Stimulated activated naive CD4-positive, alpha-beta T cell (primary cell): ENCODE data around the gene CFAP221.

Source experiments
- DNase-seq, 6 experiments: peaks; one replicate each; lab custom pipeline; 2025; lab: John Stamatoyannopoulos, UW

CFAP221 gene

DNA sequence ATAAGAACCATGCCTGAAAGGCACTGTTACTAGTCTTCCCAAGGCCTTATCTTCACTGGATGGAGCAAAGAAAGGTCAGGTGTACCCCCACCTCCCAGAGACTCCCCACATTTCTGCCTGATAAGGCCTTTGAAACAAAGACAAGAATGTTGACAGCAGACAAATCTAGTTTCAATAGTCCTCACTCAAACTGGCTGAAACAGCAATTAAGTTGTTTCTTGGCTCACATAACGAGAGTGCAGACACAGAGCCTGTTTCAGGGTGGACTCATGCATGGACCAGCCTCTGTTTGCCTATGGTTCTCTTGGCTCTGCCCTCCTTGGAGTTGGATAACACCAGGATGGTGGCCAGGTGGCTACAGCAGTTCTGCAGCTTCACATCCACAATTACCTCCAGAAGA, 7.5 kb upstream of the CFAP221 start:
- no peak for DNase-seq

DNA sequence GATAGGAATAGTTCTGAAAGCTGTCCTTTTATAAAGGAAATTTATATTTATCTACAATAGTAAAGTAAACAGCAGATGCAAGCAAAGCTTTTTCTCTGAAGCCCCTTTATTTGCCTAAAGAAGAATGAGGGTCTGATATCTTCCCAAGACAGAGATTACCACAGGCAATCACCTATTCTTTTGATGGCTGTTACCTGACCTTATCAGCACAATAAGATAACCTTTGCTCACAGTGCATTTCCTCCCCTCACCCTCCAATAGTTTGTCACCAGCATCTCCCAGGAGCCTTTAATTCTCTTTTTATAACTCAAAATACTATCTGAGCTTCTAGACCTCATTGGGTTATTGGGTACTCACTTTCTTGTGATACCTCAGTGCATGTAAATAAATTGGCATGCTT, 6.5 kb upstream of the CFAP221 start:
- DNase-seq, result no peak

DNA sequence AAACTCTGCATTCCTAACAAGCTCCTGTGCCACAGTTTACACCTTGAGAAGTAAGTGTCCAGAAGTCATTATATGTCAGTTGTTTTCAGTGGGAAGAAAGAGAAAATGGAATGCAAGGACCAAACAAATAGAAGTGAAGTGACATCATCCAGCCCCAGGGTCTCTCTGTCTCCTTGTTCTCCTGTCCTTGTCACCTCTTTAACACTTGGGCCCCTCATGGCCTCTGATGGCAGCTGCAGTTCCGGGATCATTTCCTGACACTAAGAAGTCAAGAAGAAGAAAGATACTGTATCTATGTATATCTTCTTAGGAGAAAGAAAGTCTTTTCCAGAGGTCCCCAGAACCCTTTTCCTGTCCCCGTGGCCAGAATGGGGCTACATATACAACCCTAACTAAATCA, 2.8 kb upstream of the CFAP221 start:
- no peak for DNase-seq

DNA sequence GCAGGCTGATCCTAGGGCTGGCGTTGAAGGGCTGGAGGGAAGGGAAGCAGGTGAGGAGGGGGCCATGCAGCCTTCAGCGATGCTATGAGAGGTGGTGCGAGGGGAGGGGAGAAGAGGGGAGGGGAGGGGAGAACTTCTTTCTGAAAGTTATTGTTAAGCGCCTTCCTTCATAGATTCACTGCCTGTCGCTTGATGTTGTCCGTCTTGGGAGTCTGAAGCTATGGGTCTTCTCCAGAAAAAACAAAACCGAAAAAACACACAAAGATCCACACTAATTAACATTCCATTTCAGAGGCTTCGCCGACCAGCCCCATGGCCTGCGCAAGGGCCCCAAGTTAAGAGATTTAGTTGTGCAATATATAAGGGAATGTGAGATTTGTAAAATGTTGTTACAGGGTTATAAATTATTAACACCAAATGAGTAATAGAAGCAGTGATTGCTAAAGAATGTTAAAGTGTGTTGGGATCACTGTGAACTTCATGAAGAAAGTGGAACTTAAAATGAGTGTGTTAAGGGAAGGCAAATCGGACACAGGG, 758 bp downstream of the CFAP221 start:
- DNase-seq, result no peak

DNA sequence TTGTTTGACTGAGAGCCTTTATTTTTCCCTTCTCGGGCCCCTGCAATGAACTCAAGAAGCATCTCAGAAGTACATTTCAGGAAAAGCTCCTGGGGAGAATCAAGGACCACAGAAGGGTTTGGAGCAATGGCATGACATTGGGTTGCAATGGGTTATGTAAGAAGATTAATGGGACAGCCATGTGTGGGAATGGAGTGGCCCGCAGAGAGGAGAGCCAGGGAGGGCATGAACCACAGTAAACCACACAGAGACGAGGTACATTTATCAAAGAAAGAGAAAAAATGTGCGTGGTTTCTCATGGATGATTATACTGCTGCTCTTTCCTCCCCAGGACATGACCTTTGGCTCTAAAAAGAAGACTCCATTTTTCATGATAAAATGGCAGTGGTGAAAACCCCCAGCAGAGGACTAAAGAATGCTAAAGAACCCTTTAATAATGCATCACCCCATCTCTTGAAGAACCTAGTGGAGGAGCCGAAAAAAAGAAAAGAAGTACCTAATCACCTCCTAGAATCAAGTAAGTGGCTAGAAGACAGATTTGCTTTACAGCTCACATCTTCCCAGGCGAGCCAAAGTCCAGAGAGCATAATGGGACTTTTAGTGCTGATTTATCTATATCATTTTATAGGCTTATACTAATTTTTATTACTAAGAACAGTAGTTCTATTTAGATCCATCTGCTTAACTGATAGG, 1.7 kb downstream of the CFAP221 start:
- no peak for DNase-seq

DNA sequence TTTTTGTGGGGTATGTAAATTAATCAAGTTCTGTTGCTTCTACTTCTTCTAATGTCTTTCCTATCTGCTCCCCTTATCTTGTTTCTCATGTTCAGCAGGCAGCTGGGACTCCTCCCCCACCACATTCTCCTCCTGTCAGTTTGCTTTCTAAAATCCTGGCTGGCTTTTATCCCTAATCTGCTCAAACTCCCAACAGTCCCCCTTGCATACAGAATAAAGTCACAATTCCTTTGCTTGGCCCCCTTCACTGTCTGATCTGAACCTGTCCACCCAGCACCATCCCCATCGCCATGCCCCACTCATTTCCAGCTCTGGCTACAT, 2.2 kb downstream of the CFAP221 start:
- no peak for DNase-seq

DNA sequence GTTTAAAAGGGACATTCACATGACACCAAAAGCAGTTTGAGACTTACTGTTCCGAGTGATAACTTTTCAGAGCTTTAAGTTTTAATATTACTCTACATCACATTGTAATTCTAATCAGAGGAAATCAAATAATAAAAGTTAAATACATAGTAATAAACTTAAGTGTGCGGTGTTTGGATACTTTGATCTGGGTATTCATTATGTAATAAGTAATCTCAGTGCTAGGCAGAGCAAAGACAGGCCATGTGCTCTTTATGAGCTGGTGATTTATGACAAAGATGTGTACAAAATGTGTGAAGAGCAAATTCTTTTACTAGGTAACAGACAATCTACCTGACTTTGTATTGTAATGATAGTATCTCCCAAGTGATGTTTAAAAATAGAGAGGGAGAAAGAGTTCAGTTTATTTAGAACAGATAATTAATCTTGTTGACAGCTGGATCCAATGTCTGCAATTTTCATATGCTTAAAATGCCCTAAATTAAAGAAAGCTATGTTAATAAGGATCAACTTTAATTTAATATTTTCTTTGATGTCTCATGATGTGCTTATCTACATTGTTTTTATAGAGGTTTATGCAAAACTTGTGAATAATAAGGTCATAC, 4.4 kb downstream of the CFAP221 start:
- no peak for DNase-seq

DNA sequence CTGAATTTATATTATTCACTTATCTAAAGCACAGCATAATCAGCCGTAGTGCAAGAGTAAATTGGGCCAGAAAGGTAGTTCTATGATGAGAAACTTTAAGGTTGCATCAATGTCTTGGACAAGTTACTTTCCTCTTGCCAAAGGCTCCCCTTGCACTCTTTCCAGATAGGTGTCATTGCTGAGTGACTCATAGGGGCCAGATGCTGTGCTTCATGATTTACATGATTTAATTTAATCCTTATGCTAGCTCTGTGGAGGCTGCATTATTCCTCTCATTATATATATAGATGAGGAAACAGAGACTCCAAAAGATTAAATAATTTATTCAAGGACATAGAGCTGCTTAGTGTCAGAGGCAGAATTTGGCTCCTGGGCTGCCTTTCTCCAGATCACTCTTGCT, 5.0 kb downstream of the CFAP221 start:
- DNase-seq, result no peak

DNA sequence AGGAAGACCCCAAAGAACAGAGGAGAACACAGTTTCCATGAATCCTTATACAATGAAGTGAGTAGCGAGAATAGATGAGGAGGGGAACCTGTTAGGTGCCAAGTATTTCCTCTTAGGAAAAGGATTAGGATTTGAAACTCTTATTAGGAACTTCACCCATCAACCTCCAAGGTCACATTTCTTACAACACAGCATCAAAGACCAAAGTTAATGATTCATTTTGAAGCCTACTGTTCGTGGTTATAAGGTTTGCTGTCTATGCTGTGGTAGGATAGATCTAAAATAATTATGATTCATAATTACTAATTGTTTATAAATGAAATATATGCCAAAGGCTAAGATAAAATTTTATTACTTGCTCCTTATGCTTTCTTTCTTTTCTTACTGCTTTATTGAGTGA, 6.1 kb downstream of the CFAP221 start:
- DNase-seq, result no peak

DNA sequence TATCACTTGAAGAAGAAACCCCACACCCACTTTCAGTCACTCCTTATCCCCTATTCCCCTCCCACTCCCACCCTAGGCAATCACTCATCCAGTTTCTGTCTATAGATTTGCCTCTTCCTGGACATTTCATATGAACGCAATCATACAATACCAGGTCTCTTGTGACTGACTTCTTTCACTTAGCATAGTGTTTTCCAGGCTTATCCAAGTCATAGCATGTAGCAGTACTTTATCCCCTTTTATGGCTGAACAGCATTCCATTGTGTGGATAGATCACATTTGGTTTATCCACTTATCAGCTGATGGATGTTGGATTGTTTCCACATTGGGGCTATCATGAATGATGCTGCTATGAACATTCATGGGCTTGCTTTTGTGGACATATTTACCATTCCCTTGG, 6.6 kb downstream of the CFAP221 start:
- DNase-seq, result no peak

DNA sequence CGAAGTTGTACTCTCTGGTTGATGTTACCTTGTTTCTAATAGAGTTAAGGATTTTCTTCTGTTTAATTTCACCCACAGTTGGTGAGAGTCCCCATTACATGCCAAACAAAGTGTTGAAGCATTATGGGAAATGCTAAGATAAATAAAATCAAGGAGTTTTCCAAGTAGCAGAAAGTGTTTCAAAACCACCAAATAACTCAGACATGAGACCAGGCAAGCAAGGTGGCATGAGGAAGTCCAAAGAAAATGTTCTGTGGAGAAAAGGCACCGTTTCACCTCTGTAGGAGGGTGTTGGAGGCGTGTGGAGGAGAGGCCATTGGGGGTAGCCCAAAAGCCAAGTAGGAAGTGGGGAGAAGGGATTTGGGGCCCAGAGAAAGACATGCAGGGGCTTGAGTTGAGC, 8.7 kb downstream of the CFAP221 start:
- no peak for DNase-seq

DNA sequence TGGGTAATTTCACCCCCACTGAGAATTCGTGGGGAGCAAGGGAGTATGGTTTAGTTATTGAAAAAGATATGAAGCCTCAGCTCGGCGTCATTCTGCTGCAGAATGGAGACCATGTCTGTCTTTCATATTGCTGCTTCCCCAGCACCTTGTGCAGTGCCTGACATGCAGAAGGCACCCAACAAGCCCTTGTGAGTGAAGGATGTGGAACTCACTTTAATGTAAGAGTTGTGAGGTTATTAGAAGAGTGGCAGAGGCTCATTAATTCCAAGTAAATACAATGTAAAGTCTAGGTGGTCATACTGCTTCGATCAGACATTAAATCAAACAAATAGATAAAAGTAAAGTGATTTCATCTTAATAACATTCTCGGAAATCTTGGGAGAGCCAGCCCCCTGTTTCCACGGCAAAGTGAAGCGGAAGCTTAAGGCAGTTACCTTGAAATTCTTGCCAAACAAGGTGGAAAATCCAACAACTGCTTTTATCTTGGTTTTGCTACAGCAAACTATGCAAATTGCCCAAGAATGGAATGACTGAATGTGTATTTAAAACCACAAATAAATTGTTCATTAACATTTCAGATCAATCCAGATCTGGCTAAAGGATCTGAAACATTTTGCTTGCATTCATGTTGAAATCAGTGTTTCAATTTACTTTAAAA, 9.6 kb downstream of the CFAP221 start:
- no peak for DNase-seq

DNA sequence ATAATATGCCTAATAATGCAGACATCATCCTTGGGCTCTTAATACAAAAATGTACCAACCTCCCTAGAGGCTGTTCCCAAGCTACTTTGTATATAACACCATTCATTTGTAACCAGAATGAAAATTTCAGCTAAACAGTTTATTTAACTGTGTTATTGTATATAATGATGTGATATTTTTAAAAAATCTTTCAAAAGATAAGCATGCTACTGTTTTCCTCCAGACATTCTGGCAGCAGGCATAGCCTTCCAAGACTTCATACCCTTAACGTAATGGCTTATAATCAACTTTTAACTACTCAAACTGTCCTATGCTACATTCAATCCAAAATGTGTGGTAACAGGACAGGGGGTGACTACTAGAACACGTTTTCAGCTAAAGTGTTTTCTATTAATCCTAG, 21.2 kb downstream of the CFAP221 start:
- no peak for DNase-seq

DNA sequence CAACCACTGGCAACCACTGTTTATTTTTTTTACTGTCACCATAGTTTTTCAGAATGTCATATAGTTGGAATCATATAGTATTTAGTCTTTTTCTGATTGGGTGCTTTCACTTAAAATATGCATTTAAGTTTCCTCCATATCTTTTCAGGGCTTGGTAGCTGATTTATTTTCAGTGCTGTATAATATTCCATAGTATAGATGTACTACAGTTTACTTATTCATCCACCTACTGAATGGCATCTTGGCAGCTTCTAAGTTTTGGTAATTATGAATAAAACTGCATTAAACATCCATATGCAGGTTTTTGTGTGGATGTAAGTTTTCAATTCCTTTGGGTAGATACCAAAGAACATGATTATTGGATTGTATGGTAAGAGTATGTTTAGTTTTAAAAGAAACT, 23.0 kb downstream of the CFAP221 start:
- DNase-seq, result no peak

DNA sequence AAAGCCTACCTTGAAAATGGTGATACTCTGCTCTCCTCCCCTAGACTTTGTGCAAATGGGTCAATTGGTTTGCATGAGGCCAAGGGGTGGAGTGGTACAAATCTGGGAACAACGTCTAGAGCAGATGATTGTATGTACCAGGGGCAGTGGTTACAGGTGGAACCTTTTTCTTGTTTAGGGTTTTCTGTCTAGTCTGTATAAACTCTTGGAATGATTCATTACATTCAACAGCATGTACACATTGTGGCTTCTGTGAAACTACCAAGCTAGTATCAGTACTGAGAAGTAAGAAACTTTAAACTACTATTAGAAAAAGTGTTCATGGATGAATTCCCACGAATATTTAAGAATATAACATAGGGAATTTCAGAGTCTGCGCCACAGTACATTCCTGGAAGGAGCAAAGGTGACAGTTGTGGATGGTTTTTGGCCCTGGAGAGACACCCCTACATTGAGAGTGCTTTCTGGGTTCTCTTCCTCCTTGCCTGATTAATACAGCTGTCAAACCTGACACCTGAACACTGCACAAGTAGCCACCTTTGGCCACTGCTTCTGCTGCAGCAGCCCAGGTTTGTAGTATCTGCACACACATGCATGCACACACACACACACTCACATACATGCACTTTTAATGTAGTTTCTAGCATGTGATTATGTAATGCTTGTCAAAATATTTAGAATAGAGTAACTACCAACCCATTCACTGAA, 30.0 kb downstream of the CFAP221 start:
- no peak for DNase-seq

DNA sequence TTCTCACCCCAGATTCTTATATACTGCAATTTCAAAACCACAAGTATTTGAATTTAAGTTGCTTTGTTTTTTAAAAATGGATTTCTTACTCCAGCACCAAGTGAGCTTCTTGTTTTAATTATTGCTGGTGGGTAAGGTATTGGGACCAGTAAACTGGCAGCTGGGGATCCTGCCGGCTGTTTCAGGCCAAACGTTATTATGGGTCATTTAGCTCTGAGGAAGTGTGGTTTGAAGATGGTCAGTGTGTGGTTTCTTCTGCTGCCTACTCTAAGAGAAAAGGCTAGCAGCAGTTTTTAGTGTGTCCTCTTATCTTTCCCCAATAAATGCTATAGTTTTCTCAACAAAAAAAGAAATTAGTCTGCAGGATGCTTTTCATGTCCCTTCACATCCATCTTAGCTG, 30.6 kb downstream of the CFAP221 start:
- no peak for DNase-seq

DNA sequence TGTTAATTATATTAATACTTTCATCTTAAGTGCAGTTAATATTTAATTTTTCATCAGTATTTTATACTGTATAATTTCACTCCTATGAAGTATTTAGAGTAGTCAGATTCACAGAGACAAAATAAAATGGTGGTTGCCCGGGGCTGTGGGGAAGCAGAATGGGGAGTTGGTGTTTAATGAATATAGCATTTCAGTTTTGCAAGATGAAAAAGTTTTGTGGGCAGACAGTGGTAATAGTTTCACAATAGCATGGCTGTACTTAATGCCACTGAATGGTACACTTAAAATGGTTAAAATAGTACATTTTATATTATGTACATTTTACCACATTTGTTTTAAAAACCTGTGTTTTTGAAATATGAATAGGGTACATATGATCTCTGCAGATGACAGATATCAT, 31.2 kb downstream of the CFAP221 start:
- DNase-seq, result no peak

DNA sequence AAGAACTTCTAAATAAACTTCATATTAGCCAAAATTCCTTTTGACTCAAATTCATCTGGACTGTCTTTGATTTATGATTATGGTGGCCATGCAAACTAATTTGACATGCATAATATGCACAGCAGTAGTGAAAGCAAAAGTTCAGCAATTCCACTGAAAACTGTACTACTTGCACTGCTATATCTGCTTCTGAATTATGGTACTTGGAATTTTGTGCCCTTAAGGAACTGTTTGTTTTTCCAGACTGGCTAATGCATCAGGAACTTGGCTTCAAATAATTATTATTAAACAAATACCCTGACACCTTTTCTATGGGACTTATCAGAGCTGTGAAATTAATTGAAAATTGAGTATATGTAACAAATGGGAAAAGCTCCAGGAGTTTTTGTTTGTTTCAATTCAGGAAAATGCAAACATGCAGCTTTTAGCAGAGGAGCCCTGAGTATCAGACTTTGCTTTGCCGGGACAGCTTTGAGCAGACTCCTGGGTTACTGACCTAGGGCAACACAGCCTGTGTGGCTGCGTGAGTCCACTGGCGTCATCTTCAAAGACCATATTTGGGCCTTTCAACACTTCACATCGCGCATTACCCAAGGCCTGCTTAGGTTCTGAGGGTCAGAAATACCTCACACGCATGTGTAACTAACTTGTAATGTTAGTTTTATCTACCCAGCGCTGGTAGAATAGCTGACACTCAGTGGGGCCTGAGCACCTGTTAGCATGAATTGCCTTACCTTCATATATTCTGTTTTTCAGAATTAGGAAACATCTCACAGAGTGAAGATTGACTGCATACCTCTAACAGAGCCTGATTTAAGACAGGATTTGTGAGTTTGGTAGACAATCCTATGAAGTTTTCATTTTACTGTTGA, 35.4 kb downstream of the CFAP221 start:
- no peak for DNase-seq

DNA sequence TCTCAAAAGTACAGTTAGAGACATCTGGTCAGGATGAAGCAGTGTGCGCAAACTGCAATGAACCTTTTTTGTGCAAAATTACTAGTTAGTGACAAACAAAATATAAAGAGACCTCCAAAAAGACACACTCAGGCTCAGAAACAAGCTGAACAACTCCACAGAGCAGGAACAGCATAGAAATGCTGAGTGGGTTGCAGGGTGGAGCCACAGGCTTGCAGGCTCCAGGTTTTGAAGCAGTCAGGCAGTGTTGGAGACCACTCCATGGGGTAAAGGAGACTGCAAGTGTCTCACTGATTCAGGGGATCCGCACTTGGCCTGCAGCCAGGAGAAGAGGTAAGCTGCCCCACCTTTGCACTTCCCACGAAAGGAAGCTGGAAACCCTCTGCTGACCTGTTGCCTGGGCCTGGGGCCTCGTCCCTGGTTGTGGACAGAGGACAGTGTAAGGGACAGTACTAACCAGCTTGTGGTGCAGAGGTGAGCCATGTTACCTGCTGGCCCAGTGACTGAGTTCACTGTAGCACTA, 36.4 kb downstream of the CFAP221 start:
- DNase-seq, result no peak

DNA sequence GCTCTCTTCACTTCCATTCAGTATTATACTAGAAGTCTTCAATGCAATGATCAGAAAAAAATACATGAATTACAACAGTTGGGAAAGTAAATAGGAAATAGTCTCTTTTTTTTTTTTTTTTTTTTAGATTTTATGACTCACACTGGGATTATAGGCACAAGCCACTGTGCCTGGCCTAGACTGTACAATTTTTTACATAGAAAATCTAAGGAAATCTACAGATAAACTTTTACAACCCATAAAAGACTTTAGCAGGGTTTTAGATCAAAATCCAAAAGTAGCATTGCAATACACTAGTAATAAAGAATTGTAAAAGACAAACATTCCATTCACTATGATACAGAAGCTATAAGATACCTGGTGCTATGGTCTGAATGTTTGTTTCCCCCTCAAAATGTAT, 39.0 kb downstream of the CFAP221 start:
- no peak for DNase-seq

DNA sequence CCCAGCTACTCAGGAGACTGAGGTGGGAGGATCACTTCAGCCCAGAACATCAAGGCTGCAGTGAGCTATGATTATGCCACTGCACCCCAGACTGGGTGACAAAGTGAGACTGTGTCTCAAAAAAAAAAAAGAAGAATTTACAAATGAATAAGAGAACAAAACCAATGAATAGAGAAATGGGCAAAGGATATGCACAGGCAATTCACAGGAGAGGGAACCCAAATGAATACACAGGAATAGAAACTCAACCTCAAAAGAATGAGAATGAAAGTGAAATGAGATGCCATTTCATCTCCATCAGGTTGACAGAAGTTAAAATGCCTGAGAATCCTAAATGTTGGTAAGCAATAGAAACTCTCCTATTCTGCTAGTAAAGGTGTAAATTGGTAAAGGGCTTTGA, 40.2 kb downstream of the CFAP221 start:
- no peak for DNase-seq

DNA sequence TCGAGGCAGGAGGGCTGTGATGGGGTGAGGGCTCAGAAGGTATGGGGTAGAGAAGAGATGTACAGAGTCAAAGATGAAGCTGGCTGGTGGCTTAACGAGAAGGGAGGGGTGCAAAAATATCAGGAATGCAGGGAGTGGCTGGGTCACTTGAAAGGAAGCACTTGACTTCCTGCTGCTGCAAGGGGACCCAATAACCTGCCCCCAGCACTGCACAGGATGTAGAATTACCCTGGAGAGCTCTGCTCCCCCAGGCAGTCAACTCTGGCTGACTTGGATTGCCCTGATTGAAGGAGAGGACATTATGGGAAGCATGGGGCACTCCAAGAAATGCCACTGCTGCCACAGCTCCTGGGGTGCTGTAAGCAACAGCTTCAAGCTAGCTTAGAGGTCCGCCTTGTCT, 41.8 kb downstream of the CFAP221 start:
- no peak for DNase-seq
